Stimulated activated CD4-positive, alpha-beta T cell treated with anti-CD3 and anti-CD28 coated beads, Interleukin-2, amount 100 ng/mL, for 4 hours (primary cell): ENCODE data around the gene RTN4RL1.

ENCODE experiments used
- DNase-seq: peaks from one replicate; pipeline ENCODE4 v3.0.0-alpha.2; 2020; ENCODE audit warnings: low read depth

Gene RTN4RL1

DNA sequence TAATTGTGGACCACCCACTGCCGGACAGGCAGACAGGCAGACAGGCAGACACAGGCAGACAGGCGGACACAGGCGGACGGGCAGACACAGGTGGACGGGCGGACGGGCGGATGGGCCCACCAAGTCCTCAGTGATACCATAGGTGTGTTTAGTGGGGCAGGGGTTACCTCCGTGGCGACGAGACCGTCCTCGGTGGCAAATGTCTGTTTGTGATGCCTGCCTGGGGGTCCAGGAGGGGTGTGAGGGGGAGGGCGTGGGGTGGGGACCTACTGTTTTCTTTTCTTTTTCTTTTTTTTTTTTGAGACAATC lies 76.7 kb downstream of the RTN4RL1 start:
- no peak for DNase-seq

DNA sequence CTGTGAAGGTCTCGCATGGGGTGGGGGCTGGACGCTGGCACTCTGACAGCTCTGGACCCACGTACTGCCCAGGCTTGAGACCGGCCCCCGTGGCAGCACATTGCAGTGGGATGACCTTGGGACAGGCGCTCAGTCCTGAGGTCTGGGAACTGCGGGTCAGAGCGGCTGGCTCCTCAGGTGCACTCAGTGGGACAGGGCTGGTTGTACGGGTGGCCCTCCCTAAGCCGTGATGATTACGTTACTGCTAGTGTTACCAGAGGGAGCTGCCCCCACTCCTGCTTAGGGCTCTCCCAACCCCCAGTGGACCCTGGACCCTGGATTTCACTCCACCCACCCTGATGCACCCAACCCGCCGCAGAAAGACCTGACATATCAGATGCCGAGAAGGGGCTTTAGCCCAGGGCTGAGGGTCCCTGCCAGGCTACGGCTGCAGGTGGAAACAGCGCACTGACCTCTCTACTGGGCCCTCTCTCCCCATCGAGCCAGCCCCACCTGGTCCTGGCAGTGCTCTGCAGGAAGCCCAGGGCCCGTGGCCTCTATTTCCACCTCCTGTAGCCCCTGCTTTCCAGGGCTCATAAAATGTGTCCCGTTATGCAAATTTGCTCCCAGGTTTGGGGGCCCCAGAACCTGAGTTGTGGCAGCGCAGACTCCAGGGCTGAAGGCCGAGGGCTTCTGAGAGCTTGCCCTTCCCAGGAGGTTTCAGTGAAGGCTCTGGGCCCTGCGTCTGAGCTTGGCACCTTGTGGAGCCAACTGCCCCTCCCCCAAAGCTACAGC lies 77.2 kb downstream of the RTN4RL1 start:
- DNase-seq: no peak

DNA sequence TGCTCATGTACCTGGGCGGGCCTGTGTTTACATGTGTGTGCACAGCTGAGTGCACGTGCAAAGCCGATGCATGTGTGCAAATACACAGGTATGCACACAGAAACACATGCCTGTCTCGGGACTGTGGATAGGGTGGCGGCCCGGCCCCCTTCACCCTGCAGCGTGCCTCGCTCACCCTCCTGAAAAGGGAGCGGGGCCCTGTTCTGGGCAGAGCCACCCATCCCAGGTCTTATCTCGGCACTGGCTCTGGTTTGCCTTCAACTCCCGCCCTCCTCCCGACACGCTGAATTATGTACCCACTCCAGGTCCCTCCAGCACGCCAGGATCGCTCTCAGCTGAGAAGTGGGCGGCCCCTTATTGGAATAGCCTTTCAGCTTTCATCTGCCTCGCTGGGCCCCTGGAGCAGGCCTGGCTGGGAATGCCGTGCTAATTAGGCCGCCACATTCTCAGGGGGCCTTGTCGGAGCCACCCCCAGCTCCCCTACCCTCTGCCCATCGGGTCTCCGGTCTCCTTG lies 77.8 kb downstream of the RTN4RL1 start:
- no peak for DNase-seq

DNA sequence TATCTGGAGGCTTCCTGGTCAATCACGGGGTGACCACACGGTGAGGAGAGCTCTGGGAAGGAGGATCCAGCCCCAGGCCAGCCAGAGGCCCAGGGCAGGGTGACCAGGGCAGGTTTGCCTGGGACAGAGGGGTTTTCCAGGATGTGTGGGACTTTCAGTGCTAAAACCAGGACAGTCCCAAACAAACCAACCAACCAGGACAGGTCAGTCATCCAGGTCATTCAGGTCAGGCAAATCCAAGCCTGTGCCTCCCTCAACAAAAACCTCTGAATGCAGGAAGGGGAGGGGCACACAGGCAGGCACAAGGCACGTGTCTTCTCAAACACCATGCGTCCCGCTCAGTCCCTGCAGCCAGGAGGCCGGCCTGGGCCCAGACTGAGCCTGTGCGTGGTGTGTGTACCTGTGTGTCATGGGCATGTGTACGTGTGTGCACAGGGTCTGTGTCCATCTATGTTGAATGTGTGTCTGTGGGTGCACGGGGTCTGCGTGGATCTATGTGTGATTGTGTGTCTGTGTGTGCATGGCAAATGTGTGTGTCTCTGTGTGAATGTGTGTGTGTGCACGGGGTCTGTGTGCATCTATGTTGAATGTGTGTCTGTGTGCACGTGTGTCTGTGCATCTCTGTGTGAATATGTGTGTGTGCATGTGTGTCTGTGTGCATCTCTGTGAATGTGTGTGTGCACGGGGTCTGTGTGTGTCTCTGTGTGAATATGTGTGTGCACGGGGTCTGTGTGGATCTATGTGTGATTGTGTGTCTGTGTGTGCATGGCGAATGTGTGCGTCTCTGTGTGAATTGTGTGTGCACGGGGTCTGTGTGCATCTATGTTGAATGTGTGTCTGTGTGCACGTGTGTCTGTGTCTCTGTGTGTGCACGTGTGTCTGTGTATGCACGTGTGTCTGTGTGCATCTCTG lies 78.9 kb downstream of the RTN4RL1 start:
- no peak for DNase-seq

DNA sequence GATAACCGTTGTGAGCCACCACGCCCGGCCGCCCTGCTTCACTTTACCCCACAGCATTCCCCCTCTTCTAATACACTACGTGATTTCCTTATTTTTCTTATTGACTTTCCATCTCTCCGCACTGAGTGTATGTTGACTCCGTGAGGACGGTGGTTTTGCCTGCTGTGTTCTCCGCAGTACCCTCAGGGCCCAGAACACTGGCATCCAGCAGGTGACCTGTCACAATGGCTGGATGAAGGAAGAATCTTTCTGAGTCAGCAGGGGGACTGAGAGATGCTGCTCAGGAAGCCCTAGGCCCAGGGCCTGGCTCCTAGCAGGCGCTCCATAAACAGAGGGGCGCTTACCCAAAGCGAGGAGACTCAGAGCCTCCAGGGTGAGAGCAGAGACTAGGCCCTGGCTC lies 79.5 kb downstream of the RTN4RL1 start:
- no peak for DNase-seq

DNA sequence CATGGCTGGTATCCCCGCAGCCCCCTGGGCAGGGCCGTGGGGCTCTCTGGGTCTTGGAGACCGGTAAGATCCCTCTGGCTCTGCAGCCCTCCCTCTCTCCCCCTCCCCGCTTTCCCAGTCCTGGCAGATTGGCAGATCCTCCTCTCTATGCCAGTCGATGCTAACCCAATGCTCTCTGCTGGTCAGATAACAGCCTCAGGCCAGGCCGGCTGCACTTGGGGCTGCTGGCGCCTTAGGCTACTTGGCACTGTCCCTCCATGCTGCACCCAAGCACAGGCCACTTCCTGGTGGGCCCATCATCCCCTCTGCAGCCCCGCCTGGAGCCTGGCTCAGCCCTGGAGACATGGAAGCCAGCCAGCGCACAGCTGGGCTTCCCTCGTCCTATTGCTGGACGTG lies 81.7 kb downstream of the RTN4RL1 start:
- DNase-seq: no peak

DNA sequence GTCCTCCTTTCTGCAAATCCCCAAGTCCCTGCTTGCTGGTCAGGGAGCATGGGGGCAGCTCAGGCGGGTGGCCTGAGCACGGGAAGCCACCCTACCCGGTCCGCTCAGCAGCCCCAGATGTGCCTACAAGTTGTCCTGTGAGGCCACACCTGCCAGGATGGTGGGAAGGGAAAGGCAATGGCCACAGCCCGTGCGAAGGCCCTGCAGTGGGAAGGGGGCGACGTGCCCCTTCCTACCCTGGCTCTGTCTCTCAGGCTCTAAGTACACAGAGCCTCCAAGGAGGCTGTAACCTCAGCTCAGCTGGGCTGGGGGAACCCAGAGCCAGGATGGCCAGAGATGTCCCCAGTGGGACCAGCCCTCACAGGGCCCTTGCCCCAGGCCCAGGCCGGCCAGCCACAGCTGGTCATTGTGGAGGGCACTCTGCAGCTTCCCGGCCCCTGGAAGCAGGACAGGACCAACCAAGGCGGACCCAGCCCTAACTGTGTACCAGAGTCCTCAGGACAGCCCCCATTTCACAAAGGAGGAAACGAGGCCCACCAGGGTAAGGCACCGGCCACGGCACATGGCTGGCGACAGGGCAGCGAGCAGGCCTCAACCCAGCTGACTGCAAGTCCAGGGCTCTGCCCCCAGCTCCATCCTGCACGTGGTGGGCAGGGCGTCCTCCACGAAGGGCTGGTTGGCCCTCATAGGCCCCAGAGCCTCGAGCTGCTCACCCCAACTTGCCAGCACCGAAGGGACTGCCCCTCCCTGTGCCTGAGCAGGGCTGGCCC lies 82.3 kb downstream of the RTN4RL1 start:
- DNase-seq: no peak

DNA sequence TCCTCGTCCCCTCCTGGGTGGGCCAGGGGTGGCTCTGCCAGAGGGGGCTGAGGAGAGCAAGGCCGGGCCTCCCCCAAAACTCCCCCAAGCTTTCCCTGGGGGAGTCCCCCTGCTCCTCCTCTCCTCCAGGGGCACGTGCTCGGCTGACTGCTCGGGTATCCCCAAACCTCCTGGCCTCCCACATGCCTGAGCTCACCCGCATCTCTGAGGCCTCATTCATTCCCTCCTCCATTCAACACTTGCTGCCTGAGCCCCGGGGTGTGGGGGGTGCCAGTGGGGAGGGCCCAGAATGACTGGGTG lies 83.1 kb downstream of the RTN4RL1 start:
- DNase-seq: no peak

DNA sequence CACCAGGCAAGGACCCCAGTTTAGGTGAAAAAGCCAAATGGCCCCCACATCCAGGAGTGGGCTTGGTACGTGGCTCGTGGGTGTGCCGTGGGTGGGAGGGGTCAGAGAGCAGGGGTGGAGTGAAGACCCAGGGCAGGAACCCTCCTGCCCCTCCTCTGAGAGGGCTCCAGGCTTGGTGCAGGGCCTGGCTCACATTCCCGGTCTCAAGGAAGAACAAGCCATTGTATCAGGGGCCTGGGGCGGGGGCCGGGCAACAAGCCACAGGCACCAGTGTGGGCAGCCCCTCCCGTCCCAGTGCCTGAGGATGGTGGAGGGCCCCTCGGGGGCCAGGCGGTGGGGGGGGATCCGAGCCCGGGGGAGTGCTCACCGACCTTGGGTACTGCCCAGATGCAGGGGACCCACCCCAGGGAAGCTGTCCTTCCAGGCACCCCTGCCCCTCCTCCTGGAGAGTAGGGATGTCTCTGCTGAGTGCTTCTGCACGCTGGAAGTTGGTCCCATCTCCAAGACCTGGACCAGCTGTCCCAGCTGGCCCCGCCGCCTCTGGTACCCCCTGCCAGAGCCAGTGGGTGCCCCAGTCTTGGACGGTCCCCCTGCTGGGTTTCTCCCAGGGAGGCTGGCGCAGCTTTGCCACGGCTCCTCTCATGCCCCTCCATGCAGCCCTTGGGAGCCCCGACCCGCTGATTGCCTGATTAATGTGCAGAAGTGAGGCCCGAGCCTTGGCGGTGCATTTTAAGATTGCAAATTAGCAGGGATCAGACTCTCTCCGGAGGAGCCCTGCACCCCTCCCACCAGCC lies 83.7 kb downstream of the RTN4RL1 start:
- no peak for DNase-seq

DNA sequence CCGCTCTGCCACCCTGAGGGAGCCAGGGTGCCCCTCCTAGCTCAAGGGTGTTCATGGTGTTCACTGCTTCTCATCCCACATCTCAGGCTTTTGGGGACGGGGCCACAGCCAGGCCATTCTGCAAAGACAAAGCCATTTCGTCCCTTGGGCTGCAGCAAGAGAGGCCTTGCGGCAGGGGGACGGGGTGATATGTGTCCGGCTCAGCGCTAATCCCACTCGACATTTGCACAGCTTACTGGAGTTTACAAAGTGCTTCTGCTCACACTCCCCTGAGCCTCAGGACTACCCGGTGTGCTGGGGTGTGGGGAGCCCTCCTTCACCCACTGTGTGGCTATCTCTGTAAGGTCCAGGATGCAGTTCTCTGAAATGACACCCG lies 84.3 kb downstream of the RTN4RL1 start:
- DNase-seq: no peak

DNA sequence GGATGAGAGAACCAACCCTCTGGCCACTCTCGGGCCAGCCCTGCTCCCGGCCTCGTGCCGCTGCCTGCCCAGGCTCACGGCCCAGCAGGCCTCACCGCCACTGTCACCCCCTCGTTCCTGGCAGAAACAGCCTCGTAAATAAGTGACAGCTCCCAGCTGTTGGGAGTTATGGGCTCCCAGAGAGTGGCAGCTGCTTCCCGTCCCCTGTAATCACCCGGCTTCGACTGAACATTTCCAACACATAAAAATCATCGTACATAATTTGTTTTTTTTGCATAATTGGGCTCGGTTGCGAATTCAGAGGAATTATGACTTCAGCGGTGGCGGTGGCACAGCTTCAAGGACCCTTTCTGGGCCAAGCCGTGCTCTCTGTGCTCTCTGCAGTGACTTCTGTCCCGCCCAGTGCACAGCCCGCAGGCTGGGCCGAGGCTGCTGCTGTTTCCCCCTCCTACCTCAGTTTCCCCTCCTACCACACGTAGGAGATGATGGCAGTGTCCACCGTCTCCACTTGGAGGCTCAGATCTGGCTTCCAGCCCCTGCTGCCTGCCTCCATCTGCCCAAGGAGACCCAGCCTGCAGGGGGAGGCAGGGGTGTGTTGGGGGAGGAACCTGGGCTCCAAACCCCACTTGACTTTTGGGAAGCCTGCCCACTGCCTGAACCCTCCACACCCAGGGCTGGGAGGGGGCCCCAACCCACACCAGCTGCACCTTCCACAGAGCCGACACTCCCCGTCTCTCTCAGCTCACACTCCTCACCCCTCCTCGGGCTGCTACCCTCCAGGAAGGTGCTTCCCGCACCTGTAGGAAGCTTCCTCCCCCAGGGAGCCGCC lies 84.9 kb downstream of the RTN4RL1 start:
- no peak for DNase-seq

DNA sequence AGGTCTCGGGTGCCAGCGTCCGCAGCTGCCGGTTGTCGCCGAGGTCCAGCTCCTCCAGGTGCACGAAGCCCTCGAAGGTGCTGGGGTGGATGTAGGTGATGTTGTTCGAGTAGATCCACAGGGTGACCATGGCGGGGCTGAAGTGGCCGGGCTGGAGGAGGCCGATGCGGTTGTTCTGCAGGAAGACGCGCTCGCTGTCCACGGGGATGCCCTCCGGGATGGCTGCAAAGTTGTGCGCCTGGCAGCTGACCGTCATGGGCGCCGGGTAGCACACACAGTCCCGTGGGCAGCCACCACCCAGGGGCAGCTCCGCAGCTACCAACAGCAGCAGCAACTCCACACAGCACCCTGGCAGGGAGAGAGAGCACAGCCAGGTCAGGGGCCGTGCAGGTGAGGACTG lies 87.7 kb downstream of the RTN4RL1 start:
- DNase-seq: no peak

DNA sequence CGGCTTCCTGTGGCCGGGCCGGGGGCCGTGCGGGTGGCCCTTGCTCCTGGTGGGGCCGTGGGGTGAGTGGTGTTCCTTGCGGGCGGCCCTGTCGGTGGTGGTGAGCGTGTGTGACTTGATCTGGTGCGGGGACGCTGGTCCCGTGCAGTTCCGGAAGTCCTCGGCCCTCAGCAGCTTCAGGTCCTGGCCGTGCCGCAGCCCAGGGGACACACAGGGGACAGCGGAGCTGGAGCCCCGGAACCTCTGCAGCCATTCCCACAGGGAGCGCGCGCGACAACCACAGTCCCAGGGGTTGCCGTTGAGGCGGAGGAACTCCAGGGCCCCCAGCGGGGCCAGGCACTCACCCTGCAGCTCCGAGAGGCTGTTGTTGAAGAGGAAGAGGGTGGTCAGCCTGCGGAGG lies 88.4 kb downstream of the RTN4RL1 start:
- no peak for DNase-seq

DNA sequence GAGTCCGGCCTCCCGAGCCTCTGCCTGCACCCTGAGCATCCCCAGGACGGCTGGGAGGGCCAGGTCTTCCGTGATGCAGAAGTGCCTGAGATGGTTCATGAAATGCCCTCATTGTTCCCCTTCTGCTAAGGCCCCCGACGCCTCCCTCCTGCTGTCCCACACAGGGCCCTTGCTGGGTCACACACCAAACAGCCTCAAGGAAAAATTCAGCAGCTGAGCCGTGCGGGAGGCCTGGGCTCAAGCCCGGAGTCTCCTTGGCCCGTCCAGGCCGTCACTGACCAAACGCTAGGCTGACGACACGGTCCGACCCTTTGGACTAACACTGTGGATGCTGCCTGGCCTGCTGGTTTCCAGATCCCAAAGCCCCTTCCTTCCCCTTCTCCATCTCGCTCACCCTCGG lies 90.2 kb downstream of the RTN4RL1 start:
- DNase-seq: no peak

DNA sequence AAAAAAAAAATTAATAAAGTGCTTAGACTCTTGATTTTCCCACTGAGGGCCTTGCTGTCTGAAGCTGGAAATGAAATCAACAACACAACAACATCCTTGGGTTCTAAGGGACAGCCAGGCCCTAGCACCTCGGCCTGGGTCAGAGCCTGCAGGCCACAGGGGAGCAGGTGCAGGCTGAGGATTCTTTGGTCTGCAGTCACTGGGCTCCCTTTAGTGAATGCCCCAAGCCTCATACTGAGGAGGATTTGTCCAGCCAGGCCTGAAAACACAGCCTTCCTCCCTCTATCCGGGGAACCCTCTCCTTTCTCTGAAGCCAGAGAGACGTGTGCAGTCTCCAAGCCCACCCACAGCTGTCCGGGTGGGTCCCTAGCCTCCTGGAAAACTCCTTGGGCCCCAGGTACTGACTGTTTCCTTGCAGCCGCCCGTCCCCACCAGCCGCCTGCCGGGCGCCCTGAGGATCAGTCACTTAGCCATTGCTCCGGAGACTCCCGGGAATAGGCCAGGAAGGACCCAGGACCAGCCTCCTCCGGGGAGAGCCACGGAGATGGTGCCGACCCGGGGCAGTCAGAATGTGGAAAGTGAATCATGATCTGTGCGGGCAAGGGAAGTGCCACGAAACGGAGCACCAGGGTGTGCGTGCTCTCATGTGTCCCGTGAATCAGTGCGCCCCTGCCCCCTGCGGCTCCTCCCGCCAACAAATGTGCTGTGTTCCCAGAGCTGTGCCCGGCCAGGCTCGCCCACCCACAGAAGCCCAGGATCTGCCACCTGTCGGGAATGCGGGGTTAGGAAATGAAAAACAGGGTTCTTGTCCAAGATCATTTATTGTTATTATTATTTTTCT lies 91.0 kb downstream of the RTN4RL1 start:
- no peak for DNase-seq

DNA sequence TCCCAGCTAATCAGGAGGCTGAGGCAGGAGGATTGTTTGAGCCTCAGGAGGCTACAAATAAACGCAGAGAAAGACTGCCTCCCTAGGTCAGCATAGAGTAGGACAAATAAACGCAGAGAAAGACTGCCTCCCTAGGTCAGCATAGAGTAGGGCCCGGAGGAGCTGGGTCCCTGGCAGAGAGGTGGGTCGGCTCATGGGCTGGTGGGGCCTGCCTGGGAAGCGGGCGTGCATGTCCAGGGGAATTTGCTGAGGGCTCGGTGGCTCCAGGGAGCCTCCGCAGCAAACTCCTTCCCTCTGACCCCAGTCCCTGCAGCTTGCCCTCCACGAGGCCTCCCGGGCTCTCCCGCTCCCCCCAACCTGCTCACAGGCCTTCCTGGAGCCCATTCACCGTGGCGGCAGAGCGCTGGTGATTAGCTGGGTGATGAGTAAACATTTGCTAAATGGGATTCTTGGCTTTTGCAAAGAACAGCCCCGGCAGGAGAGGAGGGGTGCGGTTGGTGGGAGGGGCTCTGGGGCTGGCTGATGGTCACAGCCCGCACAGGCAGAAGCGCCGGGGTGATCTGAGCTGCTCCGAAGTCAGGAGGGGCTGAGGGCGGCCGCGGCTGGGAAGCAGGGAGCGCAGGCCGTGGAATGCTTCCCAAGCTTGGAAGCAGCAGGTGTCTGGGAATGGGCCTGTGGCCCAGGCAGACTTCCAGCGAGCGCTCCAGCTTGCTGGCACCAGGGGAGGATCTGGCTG lies 93.1 kb downstream of the RTN4RL1 start:
- DNase-seq: no peak

DNA sequence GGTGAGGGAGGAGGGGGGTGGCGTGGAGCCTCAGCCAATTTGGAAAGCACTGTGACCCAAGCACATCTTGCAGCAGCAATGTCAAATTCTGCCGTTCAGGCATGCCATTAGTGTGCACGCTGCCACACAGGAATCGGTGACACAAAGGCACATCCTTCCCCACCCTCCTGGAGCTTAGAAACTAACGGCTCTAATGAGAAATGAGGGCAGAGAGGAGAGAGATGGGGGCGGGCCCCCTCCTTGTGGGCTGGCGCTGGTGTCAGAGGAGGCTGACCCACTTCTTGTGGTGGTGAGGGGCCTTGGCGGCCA lies 94.8 kb downstream of the RTN4RL1 start:
- no peak for DNase-seq

DNA sequence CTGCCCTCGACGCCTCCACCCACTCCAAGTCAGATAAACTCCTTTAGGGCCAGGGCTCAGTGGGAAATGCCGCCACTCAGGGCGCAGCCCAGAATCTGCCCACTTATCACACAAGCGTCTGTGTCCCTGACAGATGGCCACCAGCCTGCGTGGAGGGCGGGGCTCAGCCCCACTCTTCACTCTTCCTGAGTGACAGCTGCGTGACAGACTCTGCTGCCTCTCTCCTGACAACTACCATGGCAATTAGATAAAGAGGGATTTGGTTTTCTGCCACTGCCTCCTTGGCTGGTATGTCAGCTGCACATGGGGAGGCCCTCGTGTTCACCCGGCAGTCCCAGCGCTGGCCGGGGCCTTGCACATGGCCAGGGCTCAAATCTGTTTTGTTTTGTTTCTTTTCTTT lies 96.2 kb downstream of the RTN4RL1 start:
- DNase-seq: no peak

DNA sequence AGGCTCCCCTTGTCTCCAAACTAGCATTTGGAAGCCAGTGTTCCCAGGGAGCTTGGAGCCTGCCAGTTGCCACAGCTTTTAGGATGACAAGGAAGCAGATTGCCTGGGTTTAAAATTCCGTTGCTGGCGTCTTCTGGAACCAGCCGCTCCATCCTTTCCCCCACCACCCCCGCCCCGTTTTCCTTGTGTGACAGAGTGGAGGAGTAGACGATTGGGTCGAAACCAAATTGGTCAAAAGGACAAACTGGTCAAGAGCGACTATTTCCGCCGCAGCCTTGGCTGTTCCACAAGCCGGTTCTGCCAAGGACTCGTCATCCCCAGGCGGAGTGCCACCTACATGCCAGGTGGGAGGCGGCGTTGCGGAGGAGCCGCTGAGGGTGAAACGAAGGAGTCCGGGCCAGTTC lies 104.2 kb downstream of the RTN4RL1 start:
- DNase-seq: no peak

DNA sequence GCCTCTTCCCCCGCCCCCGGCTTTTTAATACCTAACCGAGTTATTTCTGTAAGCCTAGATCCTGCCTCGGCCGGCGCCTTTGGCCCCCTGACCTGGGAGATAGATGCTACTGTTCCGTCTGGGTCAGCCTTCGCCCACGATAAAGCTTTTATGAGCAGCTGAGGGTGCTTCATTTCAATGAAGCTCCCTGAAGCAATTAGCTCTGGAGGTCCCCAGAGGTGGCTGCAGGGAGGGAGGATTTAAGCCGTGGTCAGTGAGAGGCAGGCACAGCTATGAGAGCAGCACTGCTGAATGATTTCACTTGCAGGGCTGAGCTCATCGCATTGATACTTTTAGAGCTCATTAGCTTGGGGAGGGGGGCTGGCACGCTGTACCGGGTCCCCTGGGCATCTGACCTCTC lies 105.9 kb downstream of the RTN4RL1 start:
- DNase-seq: no peak
